HAP-1 (cell line): ENCODE data around the gene IKBKE.

Experiments
- DNase-seq, 2 experiments: peaks; one replicate each; pipeline ENCODE4 v3.0.0-alpha.2; 2016 to 2020; ENCODE audit warnings: low spot score in 2 of 2
- H3K27me3 ChIP-seq: fragments of 250-450 bp; sonication (Bioruptor Pico); 2 replicates; pipeline ENCODE4 v1.5.1; 2020; ENCODE audit warnings: low read depth, mild to moderate bottlenecking, moderate library complexity
- H3K36me3 ChIP-seq: fragments of 250-450 bp; sonication (Bioruptor Pico); replicated peaks from 2 replicates; pipeline ENCODE4 v1.5.1; 2020; ENCODE audit warnings: mild to moderate bottlenecking
- H3K4me1 ChIP-seq: fragments of 250-450 bp; sonication (Bioruptor Pico); 2 replicates; pipeline ENCODE4 v1.5.1; 2020; ENCODE audit warnings: mild to moderate bottlenecking
- H3K4me3 ChIP-seq: fragments of 250-450 bp; sonication (Bioruptor Pico); 2 replicates; pipeline ENCODE4 v1.5.1; 2020; ENCODE audit warnings: mild to moderate bottlenecking, moderate library complexity
- H3K9me3 ChIP-seq: fragments of 250-450 bp; sonication (Bioruptor Pico); 2 replicates; pipeline ENCODE4 v1.5.1; 2020; ENCODE audit warnings: mild to moderate bottlenecking, moderate library complexity
- in situ Hi-C: fragments of 300-500 bp; cut with MboI; formaldehyde crosslinking; loops from 3 replicates; pipeline ENCODE4 v1.14.3; 2020; ENCODE audit warnings: low sequenced_read_pairs, inconsistent platforms, mixed read lengths

IKBKE gene

DNA sequence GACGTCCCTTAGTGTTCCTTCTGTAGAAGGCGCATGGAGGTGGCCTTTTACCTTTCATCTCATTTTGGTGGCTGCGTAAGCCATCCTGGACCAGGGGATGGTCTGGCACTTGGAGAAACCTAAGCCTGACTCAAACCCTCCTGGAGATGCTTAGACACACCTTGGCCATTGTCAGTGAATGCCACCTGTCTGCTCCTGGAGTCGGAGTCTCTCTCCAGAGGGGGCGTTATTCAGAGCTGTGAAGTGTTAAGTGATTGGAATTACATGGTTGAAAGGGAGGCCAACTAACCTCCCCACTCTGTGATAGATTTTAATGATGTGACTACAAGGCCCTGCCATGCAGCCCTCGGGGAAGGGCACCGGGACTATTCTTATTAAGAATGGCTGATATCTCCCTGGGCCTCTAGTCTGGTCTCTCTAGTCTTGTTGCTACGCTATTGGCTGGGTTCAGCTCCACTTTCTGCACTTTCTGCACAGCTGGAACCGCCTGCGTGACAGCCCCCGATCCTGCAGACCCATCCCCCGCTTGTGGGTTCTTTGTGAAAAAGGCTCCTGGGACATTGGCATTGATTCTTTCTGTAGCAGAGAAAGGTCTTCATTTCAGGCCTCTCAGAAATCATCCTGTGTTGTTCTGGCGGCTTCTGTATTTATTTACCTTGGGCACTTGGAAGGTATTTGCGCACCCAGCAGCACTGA lies 41.2 kb downstream of the IKBKE start:
- Histone ChIP-seq H3K4me3 (no peak overlapping the region), H3K4me1 (no peaks in the 10 kb centered on the region), H3K27me3 (peaks cover 32% of the 10 kb centered on the region), H3K36me3 (no peaks in the 10 kb centered on the region), H3K9me3 (no peaks in the 10 kb centered on the region)
- no peak for DNase-seq
- in situ Hi-C loops: no loop called here

- in situ Hi-C loops: no loop called here
- no peak overlapping the region for H3K4me3 ChIP-seq
- H3K36me3 ChIP-seq: no peaks in the 10 kb centered on the region
- H3K4me1 ChIP-seq: no peaks in the 10 kb centered on the region
- peaks cover 25% of the 10 kb centered on the region for H3K27me3 ChIP-seq
- H3K9me3 ChIP-seq: no peaks in the 10 kb centered on the region
- DNase-seq: no peak
Measured at GRCh38 chr1:206512058-206512850, 42.0 kb downstream of the IKBKE start.

DNA sequence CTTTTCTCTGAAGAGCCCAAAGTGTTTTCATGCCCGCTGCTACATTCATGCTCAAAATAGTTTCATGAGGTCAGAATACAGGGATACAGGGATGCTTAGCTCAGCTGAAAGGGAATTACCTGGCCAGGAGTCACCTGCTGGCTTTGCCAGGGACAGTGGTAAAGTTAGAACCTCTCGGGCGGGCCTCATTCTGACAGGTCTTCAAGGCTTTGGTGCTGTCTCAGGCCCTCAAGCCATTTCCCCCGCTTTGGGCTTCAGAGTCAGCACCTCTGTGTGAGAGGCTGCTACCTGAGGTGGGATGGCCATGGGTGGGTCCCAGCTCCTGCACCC lies 42.5 kb downstream of the IKBKE start:
- no peak for DNase-seq
- no peaks in the 10 kb centered on the region for H3K36me3 ChIP-seq
- in situ Hi-C loops: no loop called here
- H3K4me1 ChIP-seq: no peaks in the 10 kb centered on the region
- H3K27me3 ChIP-seq: peaks cover 19% of the 10 kb centered on the region
- no peaks in the 10 kb centered on the region for H3K9me3 ChIP-seq
- no peak overlapping the region for H3K4me3 ChIP-seq

GRCh38 chr1:206513312-206514111 lies 43.2 kb downstream of the IKBKE start:
- H3K36me3 ChIP-seq: no peaks in the 10 kb centered on the region
- peaks cover 12% of the 10 kb centered on the region for H3K27me3 ChIP-seq
- no peaks in the 10 kb centered on the region for H3K9me3 ChIP-seq
- H3K4me1 ChIP-seq: no peaks in the 10 kb centered on the region
- no peak for DNase-seq
- in situ Hi-C loops: no loop called here
- H3K4me3 ChIP-seq: no peak overlapping the region

GRCh38 chr1:206514813-206515387 lies 44.6 kb downstream of the IKBKE start:
- H3K9me3 ChIP-seq: no peaks in the 10 kb centered on the region
- H3K27me3 ChIP-seq: peaks cover 3% of the 10 kb centered on the region
- no peaks in the 10 kb centered on the region for H3K36me3 ChIP-seq
- in situ Hi-C loops: no loop called here
- H3K4me3 ChIP-seq: no peak overlapping the region
- no peak for DNase-seq
- no peaks in the 10 kb centered on the region for H3K4me1 ChIP-seq

GRCh38 chr1:206516728-206516990 lies 46.4 kb downstream of the IKBKE start:
- in situ Hi-C loops: no loop called here
- H3K36me3 ChIP-seq: no peaks in the 10 kb centered on the region
- H3K4me1 ChIP-seq: no peaks in the 10 kb centered on the region
- DNase-seq: no peak
- H3K4me3 ChIP-seq: no peak overlapping the region
- no peaks in the 10 kb centered on the region for H3K9me3 ChIP-seq
- no peaks in the 10 kb centered on the region; the same call in 1 of the 2 replicates for H3K27me3 ChIP-seq

DNA sequence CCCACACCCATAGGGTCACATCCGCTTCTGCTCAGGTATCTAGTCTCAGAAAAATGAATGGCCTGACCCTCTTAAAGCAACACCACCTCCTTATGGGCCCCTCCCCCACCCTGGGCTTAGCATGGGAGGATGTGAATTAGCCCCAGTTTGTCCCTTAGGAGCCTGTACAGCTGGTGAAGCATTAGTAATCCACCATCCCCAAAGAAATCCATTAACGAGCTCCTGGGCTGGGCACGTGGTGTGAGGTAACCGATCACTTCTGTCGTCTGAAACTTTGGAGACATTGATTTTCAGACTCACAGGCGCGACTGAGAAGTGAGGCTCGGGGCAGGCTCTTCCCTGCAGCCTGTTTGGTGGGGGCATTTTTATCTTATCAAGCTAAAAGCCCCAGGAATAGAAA lies 47.5 kb downstream of the IKBKE start:
- H3K27me3 ChIP-seq: no peaks in the 10 kb centered on the region; the same call in 1 of the 2 replicates
- H3K9me3 ChIP-seq: no peaks in the 10 kb centered on the region
- no peaks in the 10 kb centered on the region for H3K4me1 ChIP-seq
- no peak overlapping the region for H3K4me3 ChIP-seq
- in situ Hi-C loops: no loop called here
- DNase-seq: no peak
- H3K36me3 ChIP-seq: no peaks in the 10 kb centered on the region

GRCh38 chr1:206518206-206518605 lies 47.9 kb downstream of the IKBKE start:
- H3K9me3 ChIP-seq: no peaks in the 10 kb centered on the region
- H3K4me3 ChIP-seq: no peak overlapping the region
- DNase-seq: no peak
- in situ Hi-C loops: no loop called here
- no peaks in the 10 kb centered on the region; the same call in 1 of the 2 replicates for H3K27me3 ChIP-seq
- no peaks in the 10 kb centered on the region for H3K36me3 ChIP-seq
- H3K4me1 ChIP-seq: no peaks in the 10 kb centered on the region

- Histone ChIP-seq H3K4me3 (no peak overlapping the region), H3K9me3 (no peaks in the 10 kb centered on the region), H3K36me3 (no peaks in the 10 kb centered on the region), H3K27me3 (no peaks in the 10 kb centered on the region; the same call in 1 of the 2 replicates), H3K4me1 (no peaks in the 10 kb centered on the region)
- DNase-seq: no peak
- in situ Hi-C loops: no loop called here
Measured at GRCh38 chr1:206518743-206519142, 48.5 kb downstream of the IKBKE start.

- no peaks in the 10 kb centered on the region for H3K4me1 ChIP-seq
- no peak overlapping the region for H3K4me3 ChIP-seq
- no peak for DNase-seq
- no peaks in the 10 kb centered on the region for H3K27me3 ChIP-seq
- no peaks in the 10 kb centered on the region for H3K36me3 ChIP-seq
- in situ Hi-C loops: no loop called here
- no peaks in the 10 kb centered on the region for H3K9me3 ChIP-seq
Measured at GRCh38 chr1:206521127-206521526, 50.9 kb downstream of the IKBKE start.

- Histone ChIP-seq H3K4me3 (no peak overlapping the region), H3K9me3 (no peaks in the 10 kb centered on the region), H3K27me3 (no peaks in the 10 kb centered on the region), H3K36me3 (no peaks in the 10 kb centered on the region), H3K4me1 (no peaks in the 10 kb centered on the region)
- DNase-seq: no peak
- in situ Hi-C loops: no loop called here
Measured at GRCh38 chr1:206521694-206522402, 51.6 kb downstream of the IKBKE start.

GRCh38 chr1:206524739-206525364 lies 54.6 kb downstream of the IKBKE start:
- Histone ChIP-seq H3K27me3 (peaks cover 2% of the 10 kb centered on the region; the same call in 1 of the 2 replicates), H3K4me1 (no peaks in the 10 kb centered on the region), H3K4me3 (no peak overlapping the region), H3K36me3 (no peaks in the 10 kb centered on the region), H3K9me3 (no peaks in the 10 kb centered on the region)
- in situ Hi-C loops: no loop called here
- no peak for DNase-seq
